ENCODE measurements around the gene IQCH.

DNA sequence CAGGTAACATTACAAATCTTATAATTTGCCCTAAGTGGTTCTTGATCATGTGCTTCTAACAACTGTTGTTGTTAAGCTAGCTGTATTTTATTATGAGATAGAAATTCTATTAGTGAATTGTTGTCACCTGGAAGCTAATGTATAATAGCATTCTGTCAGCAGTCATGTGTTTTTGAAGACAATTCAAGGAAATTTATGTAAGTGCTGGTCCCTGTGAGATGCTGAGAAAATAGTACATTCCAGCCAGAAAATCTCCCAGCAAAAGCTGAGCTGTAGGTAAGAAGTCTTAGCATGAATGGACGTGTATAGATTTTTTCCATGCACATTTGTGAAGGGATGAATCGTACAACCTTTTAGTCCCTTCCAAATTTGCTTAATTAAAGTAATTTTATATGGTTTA lies 146.3 kb downstream of the IQCH start:
- TF ChIP-seq, protein P1, sequence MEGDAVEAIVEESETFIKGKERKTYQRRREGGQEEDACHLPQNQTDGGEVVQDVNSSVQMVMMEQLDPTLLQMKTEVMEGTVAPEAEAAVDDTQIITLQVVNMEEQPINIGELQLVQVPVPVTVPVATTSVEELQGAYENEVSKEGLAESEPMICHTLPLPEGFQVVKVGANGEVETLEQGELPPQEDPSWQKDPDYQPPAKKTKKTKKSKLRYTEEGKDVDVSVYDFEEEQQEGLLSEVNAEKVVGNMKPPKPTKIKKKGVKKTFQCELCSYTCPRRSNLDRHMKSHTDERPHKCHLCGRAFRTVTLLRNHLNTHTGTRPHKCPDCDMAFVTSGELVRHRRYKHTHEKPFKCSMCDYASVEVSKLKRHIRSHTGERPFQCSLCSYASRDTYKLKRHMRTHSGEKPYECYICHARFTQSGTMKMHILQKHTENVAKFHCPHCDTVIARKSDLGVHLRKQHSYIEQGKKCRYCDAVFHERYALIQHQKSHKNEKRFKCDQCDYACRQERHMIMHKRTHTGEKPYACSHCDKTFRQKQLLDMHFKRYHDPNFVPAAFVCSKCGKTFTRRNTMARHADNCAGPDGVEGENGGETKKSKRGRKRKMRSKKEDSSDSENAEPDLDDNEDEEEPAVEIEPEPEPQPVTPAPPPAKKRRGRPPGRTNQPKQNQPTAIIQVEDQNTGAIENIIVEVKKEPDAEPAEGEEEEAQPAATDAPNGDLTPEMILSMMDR (IDR thresholded peaks at IDR 0.05), result no peak
- TF ChIP-seq POLR2A (IDR thresholded peaks at IDR 0.05) (no peak), POLR2AphosphoS5 (IDR thresholded peaks at IDR 0.05; ENCODE audit: insufficient read depth in 1 of 2, low read depth in 1 of 2) (no peak)

Measured in vagina (tissue), 2 donors.